Nephron progenitor cell (in vitro differentiated cells): Measurements from ENCODE around the gene NFATC1.
A peak's percentile ranks its signal among the peaks of the same experiment; 100 is the strongest.

ENCODE experiments used
- DNase-seq: peaks from one replicate; pipeline ENCODE4 v3.0.0; 2021
- H3K27ac Mint-ChIP-seq: 2 replicates; pipeline ENCODE4 v1.8.0; 2021; ENCODE audit warnings: mild to moderate bottlenecking, moderate library complexity, mixed read lengths
- H3K27me3 Mint-ChIP-seq: 2 replicates; pipeline ENCODE4 v1.8.0; 2021; ENCODE audit warnings: mild to moderate bottlenecking, low read depth, mixed read lengths; ENCODE audit not compliant: poor library complexity
- H3K36me3 Mint-ChIP-seq: 2 replicates; pipeline ENCODE4 v1.8.0; 2021; ENCODE audit warnings: low read depth, mixed read lengths
- H3K4me1 Mint-ChIP-seq: 2 replicates; pipeline ENCODE4 v1.8.0; 2021; ENCODE audit warnings: mixed read lengths
- H3K4me3 Mint-ChIP-seq: 2 replicates; pipeline ENCODE4 v1.8.0; 2021; ENCODE audit warnings: mild to moderate bottlenecking, moderate library complexity, mixed read lengths
- H3K9me3 Mint-ChIP-seq: 2 replicates; pipeline ENCODE4 v1.8.0; 2021; ENCODE audit warnings: mild to moderate bottlenecking, moderate library complexity, mixed read lengths
- CTCF ChIP-seq: fragments of 200-600 bp; sonication (generic); IDR thresholded peaks from 2 replicates; pipeline ENCODE4 v1.5.0; 2021; ENCODE audit warnings: antibody characterized with exemption

Gene NFATC1

GRCh38 chr18:79459946-79460480 is 64.3 kb downstream of the NFATC1 start:
- no peak for TF ChIP-seq CTCF
- H3K9me3 Mint-ChIP-seq = no peaks in the 10 kb centered on the region
- H3K4me1 Mint-ChIP-seq = peaks cover 19% of the 10 kb centered on the region
- no peak overlapping the region for H3K27ac Mint-ChIP-seq
- no peak overlapping the region for H3K4me3 Mint-ChIP-seq
- no peak for DNase-seq
- no peaks in the 10 kb centered on the region for H3K27me3 Mint-ChIP-seq
- peaks cover 5% of the 10 kb centered on the region for H3K36me3 Mint-ChIP-seq

- H3K36me3 Mint-ChIP-seq = peaks cover 5% of the 10 kb centered on the region
- no peak for DNase-seq
- no peak for TF ChIP-seq CTCF
- no peaks in the 10 kb centered on the region for H3K9me3 Mint-ChIP-seq
- peaks cover 26% of the 10 kb centered on the region for H3K4me1 Mint-ChIP-seq
- H3K4me3 Mint-ChIP-seq = no peak overlapping the region
- no peaks in the 10 kb centered on the region for H3K27me3 Mint-ChIP-seq
- no peak overlapping the region for H3K27ac Mint-ChIP-seq
Observed at GRCh38 chr18:79460481-79461300, 65.0 kb downstream of the NFATC1 start.

GRCh38 chr18:79461627-79462026 is 65.9 kb downstream of the NFATC1 start:
- no peak for DNase-seq
- TF ChIP-seq CTCF = no peak
- H3K36me3 Mint-ChIP-seq = peaks cover 5% of the 10 kb centered on the region
- no peaks in the 10 kb centered on the region for H3K9me3 Mint-ChIP-seq
- H3K27ac Mint-ChIP-seq = no peak overlapping the region
- H3K27me3 Mint-ChIP-seq = no peaks in the 10 kb centered on the region
- H3K4me1 Mint-ChIP-seq = peaks cover 35% of the 10 kb centered on the region
- no peak overlapping the region for H3K4me3 Mint-ChIP-seq

- Mint-ChIP-seq H3K36me3 (peaks cover 5% of the 10 kb centered on the region), H3K4me1 (peaks cover 44% of the 10 kb centered on the region), H3K9me3 (no peaks in the 10 kb centered on the region), H3K27ac (peak overlapping the region; percentile 57), H3K27me3 (peaks cover 4% of the 10 kb centered on the region), H3K4me3 (no peak overlapping the region)
- no peak for DNase-seq
- no peak for TF ChIP-seq CTCF
Observed at GRCh38 chr18:79463424-79463960, 67.8 kb downstream of the NFATC1 start.

GRCh38 chr18:79465392-79465991 is 69.8 kb downstream of the NFATC1 start:
- Mint-ChIP-seq H3K27me3 (peaks cover 6% of the 10 kb centered on the region), H3K4me1 (peaks cover 45% of the 10 kb centered on the region), H3K27ac (peak overlapping the region; percentile 99), H3K36me3 (peaks cover 5% of the 10 kb centered on the region), H3K9me3 (no peaks in the 10 kb centered on the region), H3K4me3 (peak overlapping the region; percentile 82)
- TF ChIP-seq CTCF = no peak
- peak; percentile 70 for DNase-seq
